OCI-LY7 (cell line): ENCODE measurements around the gene SEH1L. TPM values are rescaled to one million over a fixed set of nuclear protein-coding genes. Genes with fewer than 3 reads are reported as not detected.

Source experiments
- total RNA-seq, 2 experiments: library from RNA; depleted of rRNA in 1 of 2; stranded (reverse); fragments of >200 nt in 1 of 2; shearing (Covaris generic) in 1 of 2; gene quantifications; 2 replicates each; pipeline ENCODE4 v1.2.3, GENCODE V29; 2014 to 2022

Gene SEH1L
- total RNA-seq, 2 experiments from 2014 or later, result 61.6 to 115 TPM

Other genes with a start within 250 kb of the SEH1L start
- 22.1 and 23.7 TPM in 2 replicates for gene CEP76, start 245.3 kb upstream of the SEH1L start, total RNA-seq (2014; rRNA removed; shearing (Covaris generic))
- 13.7 and 14.1 TPM in 2 replicates for gene CEP76, start 245.3 kb upstream of the SEH1L start, total RNA-seq (2022)
- gene PSMG2, start 245.0 kb upstream of the SEH1L start, total RNA-seq (2014; rRNA removed; shearing (Covaris generic)), result 61.7 and 69.2 TPM in 2 replicates
- gene PSMG2, start 245.0 kb upstream of the SEH1L start, total RNA-seq (2022), result 98.8 and 103 TPM in 2 replicates
- gene PTPN2, start 63.8 kb upstream of the SEH1L start, total RNA-seq (2014; rRNA removed; shearing (Covaris generic)), result 69.7 and 85.0 TPM in 2 replicates
- gene PTPN2, start 63.8 kb upstream of the SEH1L start, total RNA-seq (2022), result 54.9 and 64.2 TPM in 2 replicates
- gene CEP192, start 43.4 kb downstream of the SEH1L start, total RNA-seq (2014; rRNA removed; shearing (Covaris generic)), result 57.7 and 59.9 TPM in 2 replicates
- 55.5 and 68.3 TPM in 2 replicates for gene CEP192, start 43.4 kb downstream of the SEH1L start, total RNA-seq (2022)